Measurements from ENCODE around the gene KCNQ1. TPM values are rescaled to one million over a fixed set of nuclear protein-coding genes. Genes with fewer than 3 reads are reported as not detected.

Gene KCNQ1
- total RNA-seq, 1 experiment from 2014 or later = 2.3 TPM

DNA sequence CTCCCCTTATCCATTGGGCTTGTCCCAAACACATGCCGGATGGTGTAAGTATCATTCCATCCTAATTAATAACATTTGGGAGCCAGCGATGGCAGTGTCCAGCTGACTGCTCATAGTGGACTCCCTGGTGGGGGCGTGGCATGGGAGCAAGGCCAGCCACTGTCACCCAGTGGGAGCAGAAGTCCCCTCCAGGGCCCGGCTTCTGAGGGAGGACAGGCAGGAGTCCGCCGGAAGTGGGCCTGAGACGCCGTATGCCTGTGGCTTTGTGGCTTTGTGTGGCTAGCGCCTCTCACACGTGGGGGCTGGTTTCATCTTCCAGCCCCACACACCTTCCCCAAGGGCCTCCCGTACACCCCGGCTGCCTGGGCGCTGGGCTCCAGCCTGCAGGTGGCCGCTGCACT lies 124.5 kb downstream of the KCNQ1 start:
- Histone ChIP-seq H3K27ac (ENCODE audit: insufficient read length, low read depth, low read length) (no peak overlapping the region), H3K79me2 (ENCODE audit: insufficient read depth, low read length) (no peaks in the 10 kb centered on the region), H4K91ac (ENCODE audit: insufficient read length, low read depth, low read length) (no peak overlapping the region), H3K56ac (ENCODE audit: insufficient read length, low read depth, low read length) (no peak overlapping the region), H2BK120ac (ENCODE audit: low read depth, low read length, poor library complexity, severe bottlenecking) (no peak overlapping the region), H3K9ac (ENCODE audit: extremely low read depth, insufficient read length, low read length) (no peak overlapping the region), H3K14ac (ENCODE audit: insufficient read depth, low read length) (no peak overlapping the region), H4K8ac (replicated peaks; ENCODE audit: insufficient read length, low read depth, low read length) (no peak overlapping the region), H3K4ac (ENCODE audit: low read depth, low read length) (no peak overlapping the region), H2BK15ac (ENCODE audit: low read depth, low read length) (no peak overlapping the region), H2BK20ac (ENCODE audit: low read depth, low read length, poor library complexity, severe bottlenecking) (no peak overlapping the region), H2BK5ac (ENCODE audit: insufficient read length, low read length) (no peak overlapping the region), H3K27me3 (ENCODE audit: insufficient read depth, low read length) (peaks cover 6% of the 10 kb centered on the region; the same call in 1 of the 2 replicates), H2AFZ (ENCODE audit: low read length) (no peak overlapping the region), H3K23ac (ENCODE audit: insufficient read length, low read depth, low read length) (no peak overlapping the region), H3K23me2 (ENCODE audit: insufficient read length, low read depth, low read length, poor library complexity, severe bottlenecking) (no peaks in the 10 kb centered on the region), H3T11ph (ENCODE audit: low read length) (no peak overlapping the region), H4K5ac (ENCODE audit: insufficient read length, low read depth, low read length) (no peak overlapping the region), H3K79me1 (ENCODE audit: insufficient read depth, low read depth, low read length, poor library complexity, severe bottlenecking) (no peaks in the 10 kb centered on the region), H3K18ac (ENCODE audit: insufficient read length, low read depth, low read length) (no peak overlapping the region), H2BK12ac (ENCODE audit: insufficient read length, low read depth, low read length) (no peak overlapping the region), H4K20me1 (ENCODE audit: control insufficient read depth, insufficient read depth, insufficient read length) (no peaks in the 10 kb centered on the region), H3K4me2 (ENCODE audit: insufficient read depth, insufficient read length, low read length) (no peak overlapping the region), H3K4me1 (ENCODE audit: insufficient read depth, low read length) (no peaks in the 10 kb centered on the region), H3K9me3 (ENCODE audit: control insufficient read depth, low read depth, low read length) (no peaks in the 10 kb centered on the region), H2AK5ac (ENCODE audit: insufficient read length, low read length) (no peak overlapping the region)
- H3K4me3 Mint-ChIP-seq = no peak overlapping the region
- TF ChIP-seq, protein P1, sequence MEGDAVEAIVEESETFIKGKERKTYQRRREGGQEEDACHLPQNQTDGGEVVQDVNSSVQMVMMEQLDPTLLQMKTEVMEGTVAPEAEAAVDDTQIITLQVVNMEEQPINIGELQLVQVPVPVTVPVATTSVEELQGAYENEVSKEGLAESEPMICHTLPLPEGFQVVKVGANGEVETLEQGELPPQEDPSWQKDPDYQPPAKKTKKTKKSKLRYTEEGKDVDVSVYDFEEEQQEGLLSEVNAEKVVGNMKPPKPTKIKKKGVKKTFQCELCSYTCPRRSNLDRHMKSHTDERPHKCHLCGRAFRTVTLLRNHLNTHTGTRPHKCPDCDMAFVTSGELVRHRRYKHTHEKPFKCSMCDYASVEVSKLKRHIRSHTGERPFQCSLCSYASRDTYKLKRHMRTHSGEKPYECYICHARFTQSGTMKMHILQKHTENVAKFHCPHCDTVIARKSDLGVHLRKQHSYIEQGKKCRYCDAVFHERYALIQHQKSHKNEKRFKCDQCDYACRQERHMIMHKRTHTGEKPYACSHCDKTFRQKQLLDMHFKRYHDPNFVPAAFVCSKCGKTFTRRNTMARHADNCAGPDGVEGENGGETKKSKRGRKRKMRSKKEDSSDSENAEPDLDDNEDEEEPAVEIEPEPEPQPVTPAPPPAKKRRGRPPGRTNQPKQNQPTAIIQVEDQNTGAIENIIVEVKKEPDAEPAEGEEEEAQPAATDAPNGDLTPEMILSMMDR (conservative IDR thresholded peaks at IDR 0.05) = no peak
- no peak for DNase-seq
- H3K4me1 Mint-ChIP-seq = no peaks in the 10 kb centered on the region
- no peak overlapping the region for H3K27ac Mint-ChIP-seq
- peaks cover 81% of the 10 kb centered on the region for H3K27me3 Mint-ChIP-seq (ENCODE audit: low read depth)
- H3K36me3 Mint-ChIP-seq (ENCODE audit: insufficient read depth in 1 of 3, low read depth in 3 of 3) = no peaks in the 10 kb centered on the region
- no CpG with 5 or more reads among the region's 14 CpGs for WGBS (ENCODE audit: extremely low coverage, insufficient read length, low lambda C conversion rate)
- H3K9me3 Mint-ChIP-seq = no peaks in the 10 kb centered on the region

Data from H9 (cell line).